Measurements from ENCODE around the gene GFAP.

GFAP gene

DNA sequence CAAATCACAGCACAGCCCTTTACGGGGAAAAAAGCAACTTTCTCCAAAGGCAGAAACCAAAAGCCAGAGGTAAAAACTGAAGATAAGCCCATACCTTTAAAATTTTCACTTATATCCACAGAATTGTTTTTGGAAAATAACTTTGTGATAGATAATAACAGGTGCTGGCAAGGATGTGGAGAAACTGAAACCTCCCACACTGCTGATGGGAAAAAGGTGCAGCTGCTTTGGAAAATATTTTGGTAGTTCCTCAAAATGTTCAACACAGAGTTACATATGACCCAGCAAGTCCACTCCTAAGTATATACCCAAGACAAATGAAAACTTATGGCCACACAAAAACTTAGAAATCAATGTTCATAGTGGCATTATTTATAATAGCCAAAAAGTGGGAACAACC, 28.3 kb downstream of the GFAP start:
- Histone ChIP-seq H3K9me3 (ENCODE audit: severe bottlenecking) (no peaks in the 10 kb centered on the region), H3K4me3 (ENCODE audit: low read depth, low read length) (no peak overlapping the region), H3K36me3 (peaks cover 88% of the 10 kb centered on the region), H3K27me3 (ENCODE audit: insufficient read depth, low read depth, severe bottlenecking) (no peaks in the 10 kb centered on the region), H3K27ac (no peak overlapping the region)
- DNase-seq = no peak
- TF ChIP-seq, protein P1, sequence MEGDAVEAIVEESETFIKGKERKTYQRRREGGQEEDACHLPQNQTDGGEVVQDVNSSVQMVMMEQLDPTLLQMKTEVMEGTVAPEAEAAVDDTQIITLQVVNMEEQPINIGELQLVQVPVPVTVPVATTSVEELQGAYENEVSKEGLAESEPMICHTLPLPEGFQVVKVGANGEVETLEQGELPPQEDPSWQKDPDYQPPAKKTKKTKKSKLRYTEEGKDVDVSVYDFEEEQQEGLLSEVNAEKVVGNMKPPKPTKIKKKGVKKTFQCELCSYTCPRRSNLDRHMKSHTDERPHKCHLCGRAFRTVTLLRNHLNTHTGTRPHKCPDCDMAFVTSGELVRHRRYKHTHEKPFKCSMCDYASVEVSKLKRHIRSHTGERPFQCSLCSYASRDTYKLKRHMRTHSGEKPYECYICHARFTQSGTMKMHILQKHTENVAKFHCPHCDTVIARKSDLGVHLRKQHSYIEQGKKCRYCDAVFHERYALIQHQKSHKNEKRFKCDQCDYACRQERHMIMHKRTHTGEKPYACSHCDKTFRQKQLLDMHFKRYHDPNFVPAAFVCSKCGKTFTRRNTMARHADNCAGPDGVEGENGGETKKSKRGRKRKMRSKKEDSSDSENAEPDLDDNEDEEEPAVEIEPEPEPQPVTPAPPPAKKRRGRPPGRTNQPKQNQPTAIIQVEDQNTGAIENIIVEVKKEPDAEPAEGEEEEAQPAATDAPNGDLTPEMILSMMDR (IDR thresholded peaks at IDR 0.05; ENCODE audit: low read depth, low read length) = no peak

DNA sequence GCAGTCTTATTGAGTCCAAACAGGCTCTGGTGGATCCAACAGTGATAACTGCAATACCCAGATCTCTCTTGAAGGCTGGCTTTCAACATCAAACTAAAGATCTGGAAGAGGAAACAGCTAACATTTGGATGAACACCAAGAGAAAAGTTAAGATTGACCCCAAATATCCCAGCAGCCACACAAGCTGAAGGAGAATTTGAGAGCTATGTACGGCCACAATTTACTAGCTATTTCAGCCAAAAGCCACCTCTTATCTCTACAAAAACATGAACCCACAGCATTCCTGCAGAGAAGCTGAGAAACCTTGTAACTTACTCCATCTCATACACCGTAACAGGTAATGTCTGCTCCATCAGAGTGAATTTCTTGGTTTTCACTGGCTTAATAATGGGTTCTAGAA, 30.4 kb downstream of the GFAP start:
- H3K36me3 ChIP-seq = peaks cover 90% of the 10 kb centered on the region
- H3K9me3 ChIP-seq (ENCODE audit: severe bottlenecking) = no peaks in the 10 kb centered on the region
- no peak for DNase-seq
- no peak overlapping the region for H3K27ac ChIP-seq
- TF ChIP-seq, protein P1 (IDR thresholded peaks at IDR 0.05; ENCODE audit: low read depth, low read length) = no peak
- no peaks in the 10 kb centered on the region for H3K27me3 ChIP-seq (ENCODE audit: insufficient read depth, low read depth, severe bottlenecking)
- no peak overlapping the region for H3K4me3 ChIP-seq (ENCODE audit: low read depth, low read length)

DNA sequence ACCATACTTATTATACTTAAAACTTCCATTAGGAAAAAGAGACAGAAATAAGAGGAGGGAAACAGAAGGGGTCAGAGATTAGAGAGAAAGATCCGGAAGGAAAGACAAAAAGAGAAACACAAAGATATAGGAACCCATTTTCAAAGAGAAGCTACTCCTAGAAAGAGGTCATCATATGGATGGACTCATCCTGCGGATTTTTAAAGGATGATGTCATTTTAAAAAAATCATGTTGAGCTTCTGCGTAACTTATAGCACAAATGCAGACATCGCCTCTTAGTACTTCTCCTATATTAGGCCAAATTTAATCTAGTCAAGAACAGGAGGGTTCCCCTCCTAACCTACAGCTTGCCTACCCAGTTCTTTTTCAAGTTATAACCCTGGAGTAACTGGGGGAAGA, 34.2 kb downstream of the GFAP start:
- no peak for DNase-seq
- peaks cover 92% of the 10 kb centered on the region for H3K36me3 ChIP-seq
- H3K9me3 ChIP-seq (ENCODE audit: severe bottlenecking) = no peaks in the 10 kb centered on the region
- TF ChIP-seq, protein P1 (IDR thresholded peaks at IDR 0.05; ENCODE audit: low read depth, low read length) = no peak
- no peak overlapping the region for H3K27ac ChIP-seq
- no peak overlapping the region for H3K4me3 ChIP-seq (ENCODE audit: low read depth, low read length)
- H3K27me3 ChIP-seq (ENCODE audit: insufficient read depth, low read depth, severe bottlenecking) = no peaks in the 10 kb centered on the region

DNA sequence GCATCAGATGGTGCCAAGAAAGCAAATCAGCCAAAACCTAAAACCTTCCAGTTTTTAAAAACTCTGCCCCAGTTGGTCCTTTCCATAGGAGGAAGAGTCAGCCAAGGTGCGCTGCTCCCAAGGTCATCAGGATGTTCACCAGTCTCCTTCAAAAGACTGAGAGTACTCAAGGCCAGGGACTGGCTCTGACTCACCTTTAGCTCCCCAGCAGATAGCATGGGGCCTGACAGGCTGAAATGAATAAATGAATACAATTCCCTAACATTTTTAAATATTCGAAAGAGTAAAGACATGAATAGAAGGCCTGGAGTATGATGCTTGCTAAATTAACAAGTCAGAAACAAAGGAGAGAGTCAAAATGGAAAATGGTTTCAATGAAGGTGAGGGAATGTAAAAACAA, 35.2 kb downstream of the GFAP start:
- DNase-seq = no peak
- H3K9me3 ChIP-seq (ENCODE audit: severe bottlenecking) = no peaks in the 10 kb centered on the region
- no peak overlapping the region for H3K27ac ChIP-seq
- peaks cover 92% of the 10 kb centered on the region for H3K36me3 ChIP-seq
- TF ChIP-seq, protein P1 (IDR thresholded peaks at IDR 0.05; ENCODE audit: low read depth, low read length) = no peak
- H3K27me3 ChIP-seq (ENCODE audit: insufficient read depth, low read depth, severe bottlenecking) = no peaks in the 10 kb centered on the region
- H3K4me3 ChIP-seq (ENCODE audit: low read depth, low read length) = no peak overlapping the region

DNA sequence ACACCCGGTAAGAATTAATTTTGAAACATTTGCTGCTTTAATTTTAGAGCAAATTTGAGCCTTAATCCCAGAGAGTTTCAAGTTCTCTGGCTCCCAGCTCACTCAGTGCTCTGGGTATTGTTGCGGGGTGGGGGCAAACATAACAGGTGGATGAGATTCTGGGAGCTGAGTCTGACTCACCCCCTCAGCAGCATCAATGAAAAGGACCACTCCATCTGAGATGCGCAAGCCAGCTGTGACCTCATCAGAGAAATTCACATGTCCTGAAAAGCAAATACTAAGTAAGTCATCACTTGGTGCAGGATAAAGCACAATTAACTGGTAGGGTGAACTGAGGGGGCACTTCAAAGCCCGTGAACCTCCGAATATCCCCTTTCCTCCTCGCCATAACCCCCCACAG, 35.9 kb downstream of the GFAP start:
- H3K36me3 ChIP-seq = peaks cover 92% of the 10 kb centered on the region
- H3K27ac ChIP-seq = no peak overlapping the region

More for the DNA sequence above, 35.9 kb downstream of the GFAP start:
- no peak for DNase-seq
- H3K4me3 ChIP-seq (ENCODE audit: low read depth, low read length) = no peak overlapping the region
- H3K27me3 ChIP-seq (ENCODE audit: insufficient read depth, low read depth, severe bottlenecking) = no peaks in the 10 kb centered on the region
- TF ChIP-seq, protein P1 (IDR thresholded peaks at IDR 0.05; ENCODE audit: low read depth, low read length) = no peak
- no peaks in the 10 kb centered on the region for H3K9me3 ChIP-seq (ENCODE audit: severe bottlenecking)

Data from WERI-Rb-1 (cell line).